ENCODE measurements around the gene NPC2.

The NPC2 gene

GRCh38 chr14:74501135-74501614 is 8.1 kb upstream of the NPC2 start:
- no peak overlapping the region for H3K27ac ChIP-seq
- TF ChIP-seq CTCF (conservative IDR thresholded peaks at IDR 0.05) = peak; percentile 88

- no peak overlapping the region for H3K27ac ChIP-seq
- no peak for TF ChIP-seq CTCF (conservative IDR thresholded peaks at IDR 0.05)
Measured at GRCh38 chr14:74500417-74501134, 7.5 kb upstream of the NPC2 start.

GRCh38 chr14:74495356-74495755 is 2.3 kb upstream of the NPC2 start:
- peak overlapping the region; percentile 10; the same call in 1 of the 2 replicates for H3K27ac ChIP-seq
- TF ChIP-seq CTCF (conservative IDR thresholded peaks at IDR 0.05) = no peak

GRCh38 chr14:74493343-74494261 is 497 bp upstream of the NPC2 start, which contains the start of gene ISCA2:
TSS of gene ISCA2 (plus strand) at chr14:74493765. CDS start at chr14:74493775, 10 bp downstream.
- no peak for TF ChIP-seq CTCF (conservative IDR thresholded peaks at IDR 0.05)
- H3K27ac ChIP-seq = peak within 1 kb of the TSS; percentile 78

GRCh38 chr14:74491956-74492775 is 939 bp downstream of the NPC2 start:
- peak overlapping the region; percentile 74 for H3K27ac ChIP-seq

GRCh38 chr14:74490486-74490885 is 2.6 kb downstream of the NPC2 start:
- no peak for TF ChIP-seq CTCF (conservative IDR thresholded peaks at IDR 0.05)
- H3K27ac ChIP-seq = no peak overlapping the region

More at GRCh38 chr14:74491956-74492775, 939 bp downstream of the NPC2 start:
- TF ChIP-seq CTCF (conservative IDR thresholded peaks at IDR 0.05) = peak; percentile 68
